Islet of Langerhans (tissue), 1 donor: ENCODE measurements around the gene CACNB1.

Source experiments
- FAIRE-seq: peaks from one replicate; lab custom pipeline; 2011; peaks lifted over from hg19 to GRCh38; lab: Jason Lieb, UNC

Gene CACNB1

DNA sequence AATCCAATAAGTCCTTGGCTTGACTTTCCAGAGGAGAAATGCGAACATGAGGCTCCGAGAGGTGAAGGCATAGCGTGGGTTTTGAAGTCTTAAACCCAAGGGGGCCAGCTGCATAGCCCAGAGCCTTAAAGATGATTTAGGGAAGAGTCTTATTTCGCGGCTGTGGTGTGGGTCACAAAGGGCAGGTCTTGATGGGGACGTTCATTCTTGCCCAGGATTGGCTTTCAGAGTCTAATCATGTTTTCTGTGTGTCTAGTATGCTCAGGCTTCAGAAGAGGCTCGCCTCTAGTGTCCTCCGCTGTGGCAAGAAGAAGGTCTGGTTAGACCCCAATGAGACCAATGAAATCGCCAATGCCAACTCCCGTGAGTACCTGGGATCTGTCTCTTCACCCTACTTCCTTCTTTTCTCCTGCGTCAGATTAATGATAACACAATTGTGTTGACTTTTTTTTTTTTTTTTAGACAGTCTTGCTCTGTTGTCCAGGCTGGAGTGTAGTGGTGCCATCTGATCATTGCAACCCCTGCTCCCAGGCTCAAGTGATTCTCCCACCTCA is 3.6 kb upstream of the CACNB1 start:
- no peak for FAIRE-seq

GRCh38 chr17:39200070-39200879 is 2.8 kb upstream of the CACNB1 start, which contains the start of gene RPL19:
Gene RPL19, plus strand, starts transcription at chr17:39200283. Its CDS starts 62 bp downstream, at chr17:39200345.
- peak; percentile 90 for FAIRE-seq

- no peak for FAIRE-seq
These were observed 2.3 kb upstream of the CACNB1 start for GRCh38 chr17:39199820-39200069.

- FAIRE-seq: no peak
These were observed 707 bp upstream of the CACNB1 start for GRCh38 chr17:39198186-39198566.

GRCh38 chr17:39196808-39197291 is 619 bp downstream of the CACNB1 start:
- no peak for FAIRE-seq

GRCh38 chr17:39196241-39196807 is 1.1 kb downstream of the CACNB1 start:
- FAIRE-seq: no peak

GRCh38 chr17:39195568-39196160 is 1.8 kb downstream of the CACNB1 start:
- no peak for FAIRE-seq

DNA sequence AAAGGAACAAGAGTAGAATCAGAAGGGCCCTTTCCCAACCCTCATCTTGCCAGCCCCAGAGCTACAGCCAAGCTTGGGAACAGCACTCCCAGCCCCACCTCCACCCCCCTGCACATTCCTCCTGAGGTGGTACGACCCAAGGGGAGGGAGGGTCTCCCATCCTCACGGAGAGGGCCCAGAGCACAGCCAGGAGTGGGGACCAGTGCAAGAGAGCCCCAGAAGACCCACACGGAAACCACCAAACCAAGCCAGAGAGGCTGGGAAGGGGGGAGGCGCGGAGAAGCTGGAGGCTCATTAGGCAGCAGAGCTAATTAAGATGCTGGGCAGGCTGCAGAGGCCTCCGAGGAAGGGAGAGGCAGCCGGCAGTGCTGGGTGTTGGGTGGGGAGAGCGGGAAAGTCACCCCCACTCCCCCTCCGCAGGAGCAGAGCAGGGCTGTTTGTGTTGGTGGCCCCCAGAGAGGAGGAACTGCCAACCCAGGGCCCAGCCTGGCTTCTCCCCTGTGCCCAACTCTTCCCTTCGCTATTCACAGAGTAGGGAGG is 2.4 kb downstream of the CACNB1 start:
- FAIRE-seq: no peak

GRCh38 chr17:39194089-39194984 is 3.1 kb downstream of the CACNB1 start:
- FAIRE-seq: no peak

DNA sequence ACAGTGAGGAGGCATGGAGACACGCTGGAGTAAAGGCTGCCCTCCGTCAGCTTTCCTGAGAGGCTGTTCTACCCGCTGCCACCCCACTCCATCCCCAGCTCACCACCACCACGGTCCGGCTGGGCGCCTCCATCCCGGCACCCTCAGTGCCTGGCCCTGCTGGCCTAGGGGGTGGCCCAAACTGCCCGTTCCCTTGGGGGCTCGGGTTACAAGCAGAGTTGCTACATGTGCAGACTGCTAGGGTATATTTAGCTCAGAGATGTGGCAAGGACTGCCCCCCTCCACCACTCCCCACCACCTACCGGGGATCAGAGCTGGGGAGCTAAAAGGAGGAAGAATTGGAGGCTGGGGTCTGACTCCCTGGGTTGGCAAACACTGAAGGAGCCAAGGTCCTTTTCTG is 4.1 kb downstream of the CACNB1 start:
- FAIRE-seq: no peak

GRCh38 chr17:39192901-39193300 is 4.6 kb downstream of the CACNB1 start:
- FAIRE-seq: no peak

GRCh38 chr17:39191750-39192510 is 5.5 kb downstream of the CACNB1 start:
- no peak for FAIRE-seq

DNA sequence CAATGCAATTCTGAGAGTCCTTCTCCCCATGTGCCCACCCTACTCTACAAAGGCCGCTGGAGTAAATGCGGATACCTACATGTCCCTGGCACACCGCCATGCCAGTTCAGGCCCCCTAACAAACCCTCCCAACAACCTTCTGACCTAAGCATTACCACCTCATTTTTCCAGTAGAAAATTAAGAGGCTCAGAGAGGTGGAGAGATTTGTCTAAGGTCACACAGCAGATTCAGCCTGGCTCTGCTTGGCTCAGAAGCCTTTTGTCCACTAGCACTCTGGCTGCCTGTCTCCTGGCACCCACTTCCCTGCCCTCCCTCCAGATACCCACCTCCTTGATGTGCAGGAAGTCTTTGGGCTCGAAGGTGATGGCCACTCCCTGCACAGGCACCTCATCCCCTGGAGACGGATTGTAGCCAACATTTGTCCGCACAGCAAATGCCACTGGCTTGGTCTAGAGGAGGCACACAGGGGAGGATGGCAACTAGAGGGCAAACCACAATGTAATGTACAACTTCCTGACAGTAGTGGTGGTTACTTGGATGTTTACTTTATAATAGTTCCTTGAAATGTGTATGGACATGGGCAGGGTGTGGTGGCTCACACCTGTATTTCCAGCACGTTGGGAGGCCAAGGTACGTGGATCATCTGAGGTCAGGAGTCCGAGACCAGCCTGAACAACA is 10.2 kb downstream of the CACNB1 start:
- no peak for FAIRE-seq

GRCh38 chr17:39186481-39187002 is 10.9 kb downstream of the CACNB1 start:
- FAIRE-seq: no peak

- no peak for FAIRE-seq
These were observed 13.7 kb downstream of the CACNB1 start for GRCh38 chr17:39183720-39184119.

- FAIRE-seq: no peak
These were observed 14.4 kb downstream of the CACNB1 start for GRCh38 chr17:39183045-39183444.

DNA sequence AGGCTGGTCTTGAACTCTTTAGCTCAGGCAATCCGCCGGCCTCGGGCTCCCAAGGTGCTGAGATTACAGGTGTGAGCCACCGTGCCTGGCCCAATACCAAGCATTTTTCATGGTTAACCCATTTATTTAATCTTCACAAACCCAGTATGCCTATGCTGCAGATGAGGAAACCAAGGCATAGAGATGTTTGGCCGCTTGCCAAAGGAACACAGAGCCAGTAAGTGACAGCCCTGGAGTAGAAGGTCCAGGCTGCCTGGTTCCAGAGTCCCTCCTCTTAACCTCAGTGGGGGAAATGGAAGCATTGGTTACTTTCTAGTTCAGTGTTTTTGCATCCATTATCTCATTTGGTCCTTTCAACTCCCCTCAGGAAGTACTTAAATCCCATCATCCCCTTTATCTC is 16.2 kb downstream of the CACNB1 start:
- FAIRE-seq: no peak

GRCh38 chr17:39178536-39178935 is 18.9 kb downstream of the CACNB1 start:
- FAIRE-seq: no peak

DNA sequence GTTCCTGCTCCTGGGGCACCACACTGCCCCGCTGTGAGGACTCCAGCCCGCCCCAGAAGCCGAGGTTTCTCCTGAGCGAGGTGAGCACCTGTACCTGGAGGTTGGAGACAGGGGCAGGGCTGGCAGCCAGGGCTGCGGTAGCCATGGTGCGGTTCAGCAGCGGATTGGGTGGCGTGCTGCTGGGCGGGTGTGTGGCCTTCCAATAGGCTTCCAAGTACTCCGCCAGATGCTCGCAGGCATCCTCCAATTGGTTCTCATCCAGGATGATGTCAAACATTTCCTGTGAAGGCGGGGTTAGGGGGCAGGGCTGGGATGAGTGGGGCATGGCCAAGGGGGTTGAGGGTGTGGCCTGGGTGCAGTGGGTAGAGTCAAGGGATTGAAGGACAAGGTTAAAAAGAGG is 20.2 kb downstream of the CACNB1 start:
- FAIRE-seq: no peak

DNA sequence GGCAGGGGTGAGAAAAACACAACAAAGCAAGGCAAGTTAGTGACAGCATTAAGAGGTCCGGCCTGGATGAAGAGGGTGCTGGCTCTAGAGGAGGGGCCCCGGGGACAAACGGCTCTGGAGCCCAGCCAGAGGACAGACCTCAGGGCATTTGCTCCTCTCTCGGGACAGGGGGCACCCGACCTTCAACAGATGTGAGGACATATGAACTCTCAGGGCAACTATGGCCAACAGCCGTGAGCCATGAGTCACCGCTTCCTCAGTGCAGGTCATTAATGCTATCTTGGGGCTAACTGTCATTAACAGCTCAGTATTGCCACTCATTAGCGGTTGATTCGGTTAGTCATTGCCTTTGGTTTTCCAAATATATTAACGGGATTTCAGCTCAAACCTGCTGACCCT is 21.8 kb downstream of the CACNB1 start:
- no peak for FAIRE-seq
